NOMO-1 treated with DMSO at 0.1 percent for 48 hours (cell line): ENCODE results near the gene NEMP1.
"Not testable (repeated sequence)": the region's sequence is repeated elsewhere in the genome, so short reads cannot be mapped to it uniquely, and the experiment has no call there.

Source experiments
- DNase-seq: peaks from one replicate; lab custom pipeline; 2025; ENCODE audit not compliant: unreplicated experiment; lab: John Stamatoyannopoulos, UW

NEMP1 gene

GRCh38 chr12:57078519-57079404 lies at the start of gene NEMP1:
Gene NEMP1, minus strand, starts transcription at chr12:57078791. Its CDS starts 46 bp downstream, at chr12:57078745.
- DNase-seq = peak; percentile 100

DNA sequence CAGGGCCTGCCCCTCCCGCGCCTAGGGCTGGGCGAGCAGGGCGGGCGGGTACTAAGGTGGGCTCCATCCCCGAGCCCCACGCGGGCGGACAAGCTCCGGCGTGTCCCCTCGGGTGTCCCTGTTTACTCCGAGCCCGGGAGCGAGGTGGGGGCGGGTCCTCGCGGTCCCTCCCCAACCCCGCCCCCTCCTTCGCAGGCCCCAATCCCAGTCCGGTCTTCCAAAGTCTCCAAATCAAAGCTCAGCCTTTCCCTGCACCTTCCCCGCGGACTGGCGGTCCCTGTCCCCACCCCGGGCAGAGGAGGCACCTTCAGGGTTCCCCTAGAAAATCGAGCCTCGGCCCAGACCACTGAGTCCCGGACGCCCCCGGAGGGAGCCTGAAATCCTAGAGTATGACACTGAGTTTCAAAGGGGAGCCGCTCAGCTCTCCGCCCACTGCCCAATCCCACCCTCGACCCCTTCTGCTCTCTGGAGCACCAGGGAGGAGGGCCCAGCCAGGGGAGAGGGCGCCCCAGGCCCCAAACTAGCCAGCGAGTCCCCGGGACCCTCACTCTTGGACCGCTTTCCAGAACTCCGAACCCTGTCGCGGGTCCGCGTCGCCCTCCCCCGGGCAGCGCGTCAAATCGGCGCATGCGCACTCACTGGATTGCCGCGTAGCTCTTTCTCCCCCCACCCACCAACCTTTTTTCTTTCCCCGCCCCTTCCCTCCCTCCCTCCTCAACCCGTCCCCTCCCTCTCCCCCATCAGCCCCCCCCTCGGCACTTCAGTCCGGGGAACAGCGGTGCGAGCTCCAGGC lies 49.3 kb upstream of the NEMP1 start, which contains the start of gene LRP1:
LRP1 (plus strand) TSS at position 758 of the 793 bp plus-strand sequence. CDS start 482 bp downstream, outside the sequence.
- DNase-seq = peak; percentile 36

DNA sequence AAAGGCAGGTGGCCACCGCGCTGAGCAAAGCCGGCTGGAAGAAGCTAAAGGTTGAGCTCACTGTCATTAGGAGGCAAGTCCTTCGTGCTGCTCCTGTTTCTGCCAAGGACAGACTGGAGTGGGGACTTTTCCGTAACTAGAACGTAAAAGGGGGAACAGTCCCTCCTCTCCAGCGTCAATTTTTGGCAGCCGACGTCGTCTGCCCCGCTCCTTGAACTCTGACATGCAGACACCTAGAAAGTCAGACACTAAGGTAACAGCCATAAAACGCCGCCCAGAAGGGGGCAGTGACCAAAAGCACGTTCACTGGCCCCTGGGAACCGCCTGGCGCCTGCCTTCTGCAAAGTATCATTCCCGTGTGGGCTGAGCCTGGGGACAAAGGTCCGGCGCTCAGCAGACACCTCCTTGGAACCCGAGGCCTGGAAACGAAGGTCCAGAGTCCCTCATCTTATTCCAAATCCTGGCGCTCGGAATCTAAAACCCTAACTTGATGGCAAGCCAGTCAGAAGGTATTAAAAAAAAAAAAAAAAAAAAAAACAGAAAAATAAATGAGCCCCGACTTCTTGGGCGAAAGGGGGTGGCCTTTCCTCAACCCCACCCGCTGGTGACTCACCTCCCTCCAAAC lies 48.6 kb upstream of the NEMP1 start:
- DNase-seq = peak; percentile 32

DNA sequence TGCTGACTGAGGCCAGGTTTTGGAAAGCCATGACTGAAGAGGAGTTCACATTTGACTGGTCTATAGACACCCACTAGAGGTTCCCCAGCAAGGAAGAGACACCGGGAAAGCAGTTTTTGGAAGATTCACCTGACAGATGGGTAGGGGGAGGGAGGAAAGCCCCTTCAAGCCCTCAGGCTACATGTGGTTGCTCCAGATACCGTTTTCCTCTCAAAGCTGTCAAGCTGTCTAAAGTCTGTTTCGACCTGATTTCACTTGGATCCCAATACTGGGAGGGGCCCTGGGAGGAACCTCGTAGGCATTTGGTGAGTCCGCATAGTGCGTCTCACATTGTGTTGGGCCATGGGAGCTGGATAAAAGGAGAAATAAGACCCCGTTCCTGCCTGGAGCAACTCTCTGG lies 48.0 kb upstream of the NEMP1 start:
- no peak for DNase-seq

- DNase-seq = no peak
These were observed 47.5 kb upstream of the NEMP1 start for GRCh38 chr12:57126061-57126460.

GRCh38 chr12:57124261-57124877 lies 45.8 kb upstream of the NEMP1 start:
- DNase-seq = peak; percentile 79

GRCh38 chr12:57123813-57124212 lies 45.2 kb upstream of the NEMP1 start:
- no peak for DNase-seq

- DNase-seq = not testable (repeated sequence)
These were observed 42.1 kb upstream of the NEMP1 start for GRCh38 chr12:57120718-57121117.

- DNase-seq = no peak
These were observed 40.9 kb upstream of the NEMP1 start for GRCh38 chr12:57119294-57120085.

DNA sequence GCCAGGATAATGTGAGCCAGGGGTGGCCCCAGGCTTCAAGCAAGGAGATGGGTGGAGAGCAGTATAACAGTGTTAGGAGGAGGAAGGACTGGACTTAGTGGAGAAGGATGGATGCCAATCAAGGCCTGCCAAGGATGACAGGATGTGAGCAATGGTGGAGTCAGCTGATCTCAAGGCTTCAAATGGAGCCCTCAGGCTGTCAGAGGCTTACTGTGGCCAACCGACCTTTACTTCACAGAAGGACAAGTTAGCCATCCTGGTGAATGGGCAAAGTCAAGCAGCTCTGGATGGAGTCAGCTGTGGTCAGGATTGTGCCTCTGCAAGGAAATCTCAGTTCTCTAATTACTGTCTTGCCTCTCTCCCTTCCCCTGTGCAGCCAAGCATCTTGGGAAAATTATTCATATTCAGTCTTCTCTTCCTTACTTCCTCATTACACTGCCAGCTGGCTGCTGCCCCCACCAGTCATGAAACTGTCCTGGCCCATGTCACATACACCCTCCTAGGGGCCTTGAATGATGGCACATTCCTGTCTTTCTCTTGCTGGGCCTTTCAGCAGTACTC lies 40.2 kb upstream of the NEMP1 start:
- peak; percentile 76 for DNase-seq

DNA sequence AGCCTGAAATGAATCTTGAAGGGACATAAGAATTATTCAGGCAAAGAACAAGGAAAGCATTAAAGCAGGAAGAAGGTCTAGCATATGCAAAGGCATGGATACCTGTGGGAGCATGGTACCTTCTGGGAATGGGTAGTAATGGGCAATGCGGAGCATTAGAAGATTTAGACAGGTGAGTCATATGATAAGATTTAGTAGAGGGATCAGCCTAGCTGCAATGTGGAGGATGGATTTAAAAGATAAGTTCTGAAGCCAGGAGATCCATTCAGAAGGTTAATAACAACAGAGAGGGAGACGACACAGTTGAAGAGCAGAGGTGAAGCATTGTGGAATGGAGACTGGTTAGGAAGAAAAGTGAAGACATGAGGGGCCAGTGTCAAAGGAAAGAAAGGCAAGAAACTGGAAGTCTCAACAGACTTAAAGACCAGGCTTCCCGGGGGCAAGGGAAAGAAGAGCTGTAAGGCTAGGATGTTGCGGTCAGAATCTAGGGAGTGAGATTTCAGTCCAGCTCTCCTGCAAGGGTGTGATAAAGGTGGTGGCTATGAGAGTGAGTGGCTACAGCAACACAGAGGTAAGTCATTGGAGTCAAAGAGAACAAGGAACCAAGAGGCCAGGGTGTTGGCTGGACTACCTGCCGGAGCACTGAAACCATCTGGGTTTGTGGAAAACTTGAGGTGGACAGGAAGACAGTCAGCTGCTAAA lies 38.1 kb upstream of the NEMP1 start:
- DNase-seq = no peak

GRCh38 chr12:57112492-57113294 lies 34.1 kb upstream of the NEMP1 start:
- DNase-seq = no peak

DNA sequence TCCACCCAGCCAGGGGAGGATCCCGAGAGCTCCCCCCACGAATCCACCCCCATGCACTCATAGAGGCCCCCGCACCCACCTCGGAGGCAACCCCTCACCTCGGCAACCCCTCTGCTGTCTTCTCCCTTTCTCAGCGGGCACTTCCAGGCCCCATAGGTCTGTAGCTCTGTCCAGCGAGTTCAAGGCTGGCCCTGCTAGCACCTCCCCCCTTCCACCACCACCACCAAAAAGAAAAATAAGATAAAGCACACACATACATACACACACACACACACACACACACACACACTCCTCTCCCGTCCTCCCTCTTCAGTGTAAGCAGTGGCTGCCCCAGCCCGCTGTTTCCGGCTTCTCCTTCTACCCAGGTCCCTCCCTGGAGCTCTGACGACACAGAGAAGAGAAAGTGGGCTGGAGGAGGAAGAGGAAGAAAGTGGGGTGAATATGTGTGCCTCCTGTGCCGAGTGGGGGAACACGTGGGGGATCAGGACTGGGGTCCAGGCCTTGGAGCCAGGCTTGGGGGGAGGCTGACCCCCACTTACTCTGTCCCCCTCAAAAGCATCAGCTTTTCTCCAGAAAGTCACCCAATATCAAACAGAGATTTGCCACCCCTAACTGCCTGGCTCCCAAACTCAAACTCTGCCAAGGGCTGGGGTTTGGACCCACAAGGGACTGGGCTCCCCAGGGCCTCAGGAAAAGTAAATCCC lies 32.6 kb upstream of the NEMP1 start, which contains the start of gene STAT6:
STAT6 (minus strand) TSS at position 332 of the 704 bp plus-strand sequence. CDS start 3,084 bp downstream, outside the sequence.
- DNase-seq = peak; percentile 95

- peak; percentile 77 for DNase-seq
These were observed 31.8 kb upstream of the NEMP1 start for GRCh38 chr12:57110104-57111030.

DNA sequence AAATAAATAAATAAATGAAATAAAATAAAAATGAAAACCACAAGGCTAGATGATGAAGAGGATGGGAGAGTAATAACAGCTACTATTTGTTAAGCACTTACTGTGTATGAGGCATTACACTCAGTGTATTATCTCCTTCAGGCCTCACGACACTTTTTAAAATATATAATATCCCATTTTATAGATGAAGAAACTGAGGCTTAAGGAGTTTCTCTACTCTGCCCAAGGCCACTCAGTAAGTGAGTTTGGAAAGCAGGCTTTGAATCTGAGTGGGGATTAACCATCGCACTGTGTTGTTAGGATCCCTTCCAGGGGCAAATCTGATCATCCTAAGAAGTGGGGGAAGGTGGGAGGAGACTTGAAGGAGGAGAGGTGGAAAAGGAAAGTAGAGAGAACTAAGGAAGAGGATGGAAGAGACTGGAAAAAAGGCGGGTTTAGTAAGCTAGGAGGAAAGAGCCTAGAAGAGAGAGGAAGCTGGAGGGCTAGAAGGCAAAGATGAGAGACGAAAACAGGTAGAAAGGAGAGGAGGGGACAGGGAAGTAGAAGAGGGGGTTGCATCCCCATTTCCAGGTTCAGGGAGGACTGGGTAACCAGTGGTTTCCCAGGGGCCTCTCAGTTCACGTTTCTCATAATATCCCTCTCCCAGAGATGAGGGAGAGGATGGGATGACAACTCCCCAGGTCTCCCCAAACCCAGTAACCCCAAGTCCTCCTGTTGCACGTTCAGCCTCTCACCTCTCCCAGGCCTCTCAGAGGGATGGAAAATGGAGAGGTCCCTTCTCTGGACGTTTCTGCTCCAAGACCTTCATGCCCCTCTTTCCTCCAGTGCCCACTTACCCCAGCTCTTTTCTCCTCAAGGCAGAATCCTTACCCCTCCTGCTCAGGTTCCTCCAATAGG lies 30.9 kb upstream of the NEMP1 start:
- no peak for DNase-seq
